ENCODE data around the gene ALDH8A1. TPM values are rescaled to one million over a fixed set of nuclear protein-coding genes. Genes with fewer than 3 reads are reported as not detected.

The ALDH8A1 gene
- total RNA-seq, 1 donor, result not detected

GRCh38 chr6:134990262-134990661, 40.4 kb upstream of the ALDH8A1 start:
- no peak for TF ChIP-seq CTCF (IDR thresholded peaks at IDR 0.05; ENCODE audit: insufficient read depth, low read depth, low read length)
- H3K4me3 ChIP-seq (ENCODE audit: low read depth, low read length), result no peak overlapping the region
- DNase-seq (ENCODE audit: low read depth), result no peak

GRCh38 chr6:134984821-134985220, 34.9 kb upstream of the ALDH8A1 start:
- H3K4me3 ChIP-seq (ENCODE audit: low read depth, low read length), result no peak overlapping the region
- TF ChIP-seq CTCF (IDR thresholded peaks at IDR 0.05; ENCODE audit: insufficient read depth, low read depth, low read length), result no peak
- peak; percentile 47 for DNase-seq (ENCODE audit: low read depth)

DNA sequence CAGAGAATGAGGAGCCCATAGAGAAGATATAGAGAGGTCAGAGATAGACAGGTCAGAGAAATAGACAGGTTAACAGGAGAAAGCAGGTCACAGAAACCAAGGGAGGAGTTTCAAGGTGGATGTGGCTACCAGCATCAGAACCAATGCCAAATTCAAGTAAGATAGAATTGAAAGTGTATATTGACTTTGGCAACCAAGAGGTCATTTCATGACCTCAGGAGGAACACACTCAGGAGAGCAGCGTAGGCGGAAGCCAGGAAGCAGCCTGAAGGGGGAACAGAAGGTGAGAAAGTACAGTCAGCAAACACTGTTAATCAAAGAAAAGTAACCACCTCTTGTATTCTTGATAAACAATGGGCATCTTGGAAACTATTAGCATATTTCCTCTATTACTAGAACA, 33.9 kb upstream of the ALDH8A1 start:
- no peak for DNase-seq (ENCODE audit: low read depth)
- no peak for TF ChIP-seq CTCF (IDR thresholded peaks at IDR 0.05; ENCODE audit: insufficient read depth, low read depth, low read length)
- no peak overlapping the region for H3K4me3 ChIP-seq (ENCODE audit: low read depth, low read length)

DNA sequence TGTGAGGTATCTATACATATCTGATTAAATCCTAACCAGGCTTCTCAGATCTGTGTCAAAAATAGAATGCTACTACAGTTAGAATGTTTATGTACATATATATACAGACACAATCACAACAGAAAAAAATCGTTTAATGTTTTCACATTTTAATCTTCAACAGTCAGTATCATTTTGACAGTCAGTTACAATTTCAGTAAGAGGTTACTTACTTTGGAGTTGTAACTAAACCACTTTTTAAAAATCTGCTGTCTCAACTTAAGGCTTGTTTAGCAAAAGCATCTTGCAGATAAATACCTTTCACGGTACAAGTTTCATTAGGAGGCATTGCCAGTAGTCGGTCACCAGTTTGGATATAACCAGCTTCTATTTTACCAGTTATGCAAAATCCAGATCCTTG, 32.3 kb upstream of the ALDH8A1 start:
- no peak for DNase-seq (ENCODE audit: low read depth)
- H3K4me3 ChIP-seq (ENCODE audit: low read depth, low read length), result no peak overlapping the region
- no peak for TF ChIP-seq CTCF (IDR thresholded peaks at IDR 0.05; ENCODE audit: insufficient read depth, low read depth, low read length)

DNA sequence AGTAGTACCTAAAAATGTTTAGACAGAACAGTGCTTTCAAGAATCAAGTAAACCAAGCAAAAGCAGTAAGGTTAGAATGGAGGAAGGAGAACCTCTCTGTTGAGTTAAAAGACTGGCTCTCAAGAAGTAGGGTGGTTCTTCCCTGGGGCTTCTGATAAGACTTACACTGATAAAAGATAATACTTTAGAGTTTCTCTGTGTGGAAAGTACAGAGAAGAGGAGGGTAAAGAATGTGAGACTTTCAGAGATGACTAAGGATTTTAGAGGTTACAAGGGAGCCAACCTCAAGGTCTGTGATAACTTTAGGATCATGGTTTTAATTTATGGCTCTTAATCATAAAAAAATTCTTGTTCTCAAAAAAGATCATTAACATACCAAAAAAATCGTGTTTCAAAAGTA, 30.9 kb upstream of the ALDH8A1 start:
- no peak overlapping the region for H3K4me3 ChIP-seq (ENCODE audit: low read depth, low read length)
- TF ChIP-seq CTCF (IDR thresholded peaks at IDR 0.05; ENCODE audit: insufficient read depth, low read depth, low read length), result no peak
- no peak for DNase-seq (ENCODE audit: low read depth)

DNA sequence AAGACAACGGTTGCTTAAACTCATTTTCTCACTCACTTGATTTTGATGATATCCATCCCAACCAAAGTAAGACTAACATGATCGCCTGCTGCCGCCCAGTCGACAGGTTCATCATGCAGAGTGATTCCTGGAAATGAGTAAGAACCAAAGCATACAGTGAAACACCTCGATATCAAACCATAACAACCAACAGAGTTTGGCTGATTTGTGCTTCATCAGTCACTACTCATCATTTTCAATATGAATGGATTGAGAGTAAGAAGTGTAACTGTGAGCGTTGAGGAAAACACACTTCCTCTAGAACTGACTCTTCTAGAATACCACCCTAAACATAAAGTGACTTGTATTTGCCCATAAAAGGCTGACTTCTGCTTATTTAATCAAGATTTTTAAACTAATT, 29.2 kb upstream of the ALDH8A1 start:
- no peak overlapping the region for H3K4me3 ChIP-seq (ENCODE audit: low read depth, low read length)
- no peak for DNase-seq (ENCODE audit: low read depth)
- TF ChIP-seq CTCF (IDR thresholded peaks at IDR 0.05; ENCODE audit: insufficient read depth, low read depth, low read length), result no peak

DNA sequence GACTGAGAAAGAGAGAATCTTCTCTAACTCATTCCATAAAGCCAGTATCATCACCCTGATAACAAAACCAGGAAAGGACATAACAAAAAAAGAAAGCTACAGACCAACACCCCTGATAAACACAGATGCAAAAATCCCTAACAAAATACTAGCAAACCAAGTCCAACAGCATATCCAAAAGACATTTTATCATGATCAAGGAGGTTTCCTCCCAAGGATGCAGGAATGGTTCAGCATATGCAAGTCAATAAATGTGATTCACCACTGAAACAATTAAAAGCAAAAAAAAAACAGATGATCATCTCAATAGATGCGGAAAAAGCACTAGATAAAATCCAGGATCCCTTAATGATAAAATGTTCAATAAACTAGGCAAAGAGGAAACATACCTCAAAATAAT, 24.5 kb upstream of the ALDH8A1 start:
- DNase-seq (ENCODE audit: low read depth), result no peak
- no peak overlapping the region for H3K4me3 ChIP-seq (ENCODE audit: low read depth, low read length)
- no peak for TF ChIP-seq CTCF (IDR thresholded peaks at IDR 0.05; ENCODE audit: insufficient read depth, low read depth, low read length)
